ENCODE data around the gene MYPOP. TPM values are rescaled to one million over a fixed set of nuclear protein-coding genes. Genes with fewer than 3 reads are reported as not detected.
"Not testable (repeated sequence)": the region's sequence is repeated elsewhere in the genome, so short reads cannot be mapped to it uniquely, and the experiment has no call there.

MYPOP gene
- total RNA-seq, 2 experiments from 2014 or later, result 5.2 to 15.6 TPM

- no peak for DNase-seq (ENCODE audit: low spot score)
- intact Hi-C loops (cut with micrococcal nuclease; ENCODE audit: unreplicated experiment), result no loop called here
- Histone ChIP-seq H3K4me2 (ENCODE audit: low read length) (no peak overlapping the region), H3K36me3 (ENCODE audit: insufficient read depth, low read length) (no peaks in the 10 kb centered on the region), H3K4me1 (ENCODE audit: insufficient read depth, low read length, poor library complexity, severe bottlenecking) (peaks cover 7% of the 10 kb centered on the region), H2AFZ (ENCODE audit: low read length) (no peak overlapping the region), H3K4me3 (ENCODE audit: low read depth, low read length, poor library complexity, severe bottlenecking) (no peak overlapping the region), H3K79me2 (ENCODE audit: insufficient read depth, low read depth, low read length) (no peaks in the 10 kb centered on the region), H3K9me2 (ENCODE audit: insufficient read depth, low read length) (no peaks in the 10 kb centered on the region), H3K9me3 (ENCODE audit: low read length) (no peaks in the 10 kb centered on the region), H4K20me1 (ENCODE audit: insufficient read depth, low read length) (no peaks in the 10 kb centered on the region), H3K27ac (ENCODE audit: low read depth, low read length, poor library complexity, severe bottlenecking) (no peak overlapping the region)
- TF ChIP-seq EZH2phosphoT487 (IDR thresholded peaks at IDR 0.05; ENCODE audit: borderline replicate concordance, low read depth, low read length), result no peak
- no peak for TF ChIP-seq CTCF (conservative IDR thresholded peaks at IDR 0.05; ENCODE audit: low read length)
- ChIA-PET CTCF (ENCODE audit: unreplicated experiment) (no interaction called here), POLR2A (no interaction called here)
- no TSS peak for BruUV-seq (replicated peaks)
These were observed 29.1 kb downstream of the MYPOP start for GRCh38 chr19:45873219-45873772.

- H3K79me2 ChIP-seq (ENCODE audit: insufficient read depth, low read depth, low read length), result no peaks in the 10 kb centered on the region
- H2AFZ ChIP-seq (ENCODE audit: low read length), result no peak overlapping the region
- no TSS peak for BruUV-seq (replicated peaks)
- H3K9me2 ChIP-seq (ENCODE audit: insufficient read depth, low read length), result no peaks in the 10 kb centered on the region
- H3K4me1 ChIP-seq (ENCODE audit: insufficient read depth, low read length, poor library complexity, severe bottlenecking), result peaks cover 7% of the 10 kb centered on the region
- CTCF ChIA-PET (ENCODE audit: unreplicated experiment), result no interaction called here
- no peak for TF ChIP-seq EZH2phosphoT487 (IDR thresholded peaks at IDR 0.05; ENCODE audit: borderline replicate concordance, low read depth, low read length)
- no peak for TF ChIP-seq CTCF (conservative IDR thresholded peaks at IDR 0.05; ENCODE audit: low read length)
- DNase-seq (ENCODE audit: low spot score), result no peak
- intact Hi-C loops (cut with micrococcal nuclease; ENCODE audit: unreplicated experiment), result no loop called here
- H3K27ac ChIP-seq (ENCODE audit: low read depth, low read length, poor library complexity, severe bottlenecking), result no peak overlapping the region
- H3K4me3 ChIP-seq (ENCODE audit: low read depth, low read length, poor library complexity, severe bottlenecking), result no peak overlapping the region
- no peaks in the 10 kb centered on the region for H3K36me3 ChIP-seq (ENCODE audit: insufficient read depth, low read length)
- H4K20me1 ChIP-seq (ENCODE audit: insufficient read depth, low read length), result no peaks in the 10 kb centered on the region
- POLR2A ChIA-PET, result no interaction called here
- no peak overlapping the region for H3K4me2 ChIP-seq (ENCODE audit: low read length)
- no peaks in the 10 kb centered on the region for H3K9me3 ChIP-seq (ENCODE audit: low read length)
These were observed 30.1 kb downstream of the MYPOP start for GRCh38 chr19:45872095-45872919.

- ChIA-PET POLR2A (no interaction called here), CTCF (ENCODE audit: unreplicated experiment) (no interaction called here)
- intact Hi-C loops (cut with micrococcal nuclease; ENCODE audit: unreplicated experiment), result no loop called here
- Histone ChIP-seq H3K4me3 (ENCODE audit: low read depth, low read length, poor library complexity, severe bottlenecking) (no peak overlapping the region), H3K9me2 (ENCODE audit: insufficient read depth, low read length) (no peaks in the 10 kb centered on the region), H2AFZ (ENCODE audit: low read length) (no peak overlapping the region), H3K27ac (ENCODE audit: low read depth, low read length, poor library complexity, severe bottlenecking) (no peak overlapping the region), H3K4me1 (ENCODE audit: insufficient read depth, low read length, poor library complexity, severe bottlenecking) (no peaks in the 10 kb centered on the region), H3K79me2 (ENCODE audit: insufficient read depth, low read depth, low read length) (no peaks in the 10 kb centered on the region), H3K4me2 (ENCODE audit: low read length) (no peak overlapping the region), H4K20me1 (ENCODE audit: insufficient read depth, low read length) (no peaks in the 10 kb centered on the region), H3K9me3 (ENCODE audit: low read length) (no peaks in the 10 kb centered on the region), H3K36me3 (ENCODE audit: insufficient read depth, low read length) (no peaks in the 10 kb centered on the region)
- no peak for DNase-seq (ENCODE audit: low spot score)
- BruUV-seq (replicated peaks), result no TSS peak
- no peak for TF ChIP-seq EZH2phosphoT487 (IDR thresholded peaks at IDR 0.05; ENCODE audit: borderline replicate concordance, low read depth, low read length)
- no peak for TF ChIP-seq CTCF (conservative IDR thresholded peaks at IDR 0.05; ENCODE audit: low read length)
These were observed 31.6 kb downstream of the MYPOP start for GRCh38 chr19:45870798-45871197.

- H3K4me1 ChIP-seq (ENCODE audit: insufficient read depth, low read length, poor library complexity, severe bottlenecking); H3K27ac ChIP-seq (ENCODE audit: low read depth, low read length, poor library complexity, severe bottlenecking); H3K4me2 ChIP-seq (ENCODE audit: low read length); BruUV-seq (replicated peaks); H4K20me1 ChIP-seq (ENCODE audit: insufficient read depth, low read length); H3K36me3 ChIP-seq (ENCODE audit: insufficient read depth, low read length); H3K9me2 ChIP-seq (ENCODE audit: insufficient read depth, low read length); H3K79me2 ChIP-seq (ENCODE audit: insufficient read depth, low read depth, low read length); H2AFZ ChIP-seq (ENCODE audit: low read length); H3K4me3 ChIP-seq (ENCODE audit: low read depth, low read length, poor library complexity, severe bottlenecking); DNase-seq (ENCODE audit: low spot score); intact Hi-C loops (cut with micrococcal nuclease; ENCODE audit: unreplicated experiment); H3K9me3 ChIP-seq (ENCODE audit: low read length): not testable (repeated sequence)
- ChIA-PET CTCF (ENCODE audit: unreplicated experiment) (interaction anchor here (0.6 kb wide), 1 partner anchor 28 kb away, joined by 3 read pairs; no protein-coding TSS in a partner anchor), POLR2A (interaction anchor here (0.7 kb wide), 1 partner anchor 15 kb away, joined by 3 read pairs; no protein-coding TSS in a partner anchor)
These were observed 35.2 kb downstream of the MYPOP start for GRCh38 chr19:45867241-45867640.
